DND-41 (cell line): Measurements from ENCODE around the gene FLT3LG.
"Not testable (repeated sequence)": the region's sequence is repeated elsewhere in the genome, so short reads cannot be mapped to it uniquely, and the experiment has no call there.

Experiments
- ATAC-seq: fragments of 200-7000 bp; cut with Tn5 transposase; 3 replicates; pipeline ENCODE4 v1.9.1; 2021; ENCODE audit warnings: low read depth; ENCODE audit not compliant: insufficient read depth
- DNase-seq: peaks from one replicate; pipeline ENCODE4 v3.0.0-alpha.2; 2020
- H2AFZ ChIP-seq: 2 replicates; pipeline ENCODE4 v1.6.0; 2012; ENCODE audit warnings: low read depth, low read length
- H3K27ac ChIP-seq: 2 replicates; pipeline ENCODE4 v1.5.1; 2012; ENCODE audit warnings: low read length, inconsistent platforms
- H3K27me3 ChIP-seq: fragments of 200-600 bp; sonication (generic); 2 replicates; pipeline ENCODE4 v1.6.0; 2012; ENCODE audit warnings: low read length, mild to moderate bottlenecking, inconsistent platforms; ENCODE audit not compliant: insufficient read depth, poor library complexity
- H3K36me3 ChIP-seq: 2 replicates; pipeline ENCODE4 v1.5.1; 2012; ENCODE audit warnings: low read length, inconsistent platforms; ENCODE audit not compliant: insufficient read depth
- H3K4me1 ChIP-seq: 2 replicates; pipeline ENCODE4 v1.5.1; 2012; ENCODE audit warnings: mild to moderate bottlenecking, low read length; ENCODE audit not compliant: insufficient read depth
- H3K4me2 ChIP-seq: 2 replicates; pipeline ENCODE4 v1.6.0; 2012; ENCODE audit warnings: mild to moderate bottlenecking, moderate library complexity, low read length, inconsistent platforms; ENCODE audit not compliant: insufficient read depth
- H3K4me3 ChIP-seq, 2 experiments: fragments of 200-600 bp in 1 of 2; shearing (Covaris generic) in 1 of 2; 2 replicates each; pipeline ENCODE4 v1.5.1; 2012 to 2016; ENCODE audit warnings: inconsistent platforms in 2 of 2, low read length in 2 of 2, mild to moderate bottlenecking in 2 of 2, low read depth in 1 of 2, moderate library complexity in 1 of 2
- H3K79me2 ChIP-seq: 2 replicates; pipeline ENCODE4 v1.6.0; 2012; ENCODE audit warnings: low read length, inconsistent platforms; ENCODE audit not compliant: insufficient read depth
- H3K9ac ChIP-seq: 2 replicates; pipeline ENCODE4 v1.6.0; 2012; ENCODE audit warnings: low read depth, mild to moderate bottlenecking, inconsistent platforms, low read length, moderate library complexity
- H3K9me3 ChIP-seq: 2 replicates; pipeline ENCODE4 v1.5.1; 2012; ENCODE audit warnings: low read length, moderate library complexity, mild to moderate bottlenecking, inconsistent platforms; ENCODE audit not compliant: insufficient read depth, severe bottlenecking
- H4K20me1 ChIP-seq: 2 replicates; pipeline ENCODE4 v1.6.0; 2012; ENCODE audit warnings: low read length; ENCODE audit not compliant: insufficient read depth
- EZH2 ChIP-seq: IDR thresholded peaks from 3 replicates; pipeline ENCODE4 v1.6.1; 2012; ENCODE audit warnings: borderline replicate concordance, low read depth, mild to moderate bottlenecking, moderate library complexity, low read length, inconsistent platforms; ENCODE audit not compliant: severe bottlenecking
- TF ChIP-seq, protein P1 (sequence below): IDR thresholded peaks from 2 replicates; pipeline ENCODE4 v1.5.1; 2012; ENCODE audit warnings: borderline replicate concordance, low read length, moderate library complexity, mild to moderate bottlenecking; ENCODE audit not compliant: poor library complexity, severe bottlenecking; ENCODE audit errors: extremely low read depth

Gene FLT3LG

DNA sequence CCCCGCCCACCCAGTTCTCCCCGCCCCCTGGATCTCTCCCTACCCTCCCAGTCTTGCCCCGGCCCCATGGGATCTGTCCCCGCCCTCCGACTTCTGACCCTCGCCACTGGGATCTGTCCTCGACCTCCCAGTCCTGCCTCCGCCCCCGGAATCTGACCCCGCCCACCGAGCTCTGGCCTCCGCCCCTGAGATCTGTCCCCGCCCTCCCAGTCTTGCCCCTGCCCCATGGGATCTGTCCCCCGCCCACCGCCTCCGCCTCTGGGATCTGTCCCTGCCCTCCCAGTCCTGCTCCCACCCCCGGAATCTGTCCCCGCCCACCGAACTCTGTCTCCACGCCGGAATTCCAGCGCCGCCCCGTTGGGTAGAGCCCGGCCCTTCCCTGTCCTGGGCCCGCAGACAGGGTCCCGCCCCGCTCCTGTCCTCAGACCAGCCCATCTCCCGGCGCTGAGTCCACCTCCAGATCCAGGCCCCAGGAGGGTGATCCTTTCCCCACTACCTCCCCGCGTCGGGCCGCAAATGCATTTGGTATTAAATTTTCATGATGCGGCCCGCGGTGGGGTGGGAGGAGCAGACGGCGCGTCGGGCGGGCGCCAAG, 31.1 kb upstream of the FLT3LG start:
- Histone ChIP-seq H3K36me3 (peaks cover 14% of the 10 kb centered on the region), H3K27ac (peak overlapping the region; percentile 78), H3K79me2 (no peaks in the 10 kb centered on the region), H3K4me2 (peak overlapping the region; percentile 92), H3K4me1 (peaks cover 16% of the 10 kb centered on the region), H3K27me3 (peaks cover 22% of the 10 kb centered on the region), H2AFZ (peak overlapping the region; percentile 89), H3K4me3 (peak overlapping the region; percentile 10 to 69; a peak in 2 of 4 replicates), H4K20me1 (peaks cover 14% of the 10 kb centered on the region), H3K9ac (peak overlapping the region; percentile 53), H3K9me3 (no peaks in the 10 kb centered on the region)
- DNase-seq (peak; percentile 37), ATAC-seq (no peak)
- TF ChIP-seq, protein P1, sequence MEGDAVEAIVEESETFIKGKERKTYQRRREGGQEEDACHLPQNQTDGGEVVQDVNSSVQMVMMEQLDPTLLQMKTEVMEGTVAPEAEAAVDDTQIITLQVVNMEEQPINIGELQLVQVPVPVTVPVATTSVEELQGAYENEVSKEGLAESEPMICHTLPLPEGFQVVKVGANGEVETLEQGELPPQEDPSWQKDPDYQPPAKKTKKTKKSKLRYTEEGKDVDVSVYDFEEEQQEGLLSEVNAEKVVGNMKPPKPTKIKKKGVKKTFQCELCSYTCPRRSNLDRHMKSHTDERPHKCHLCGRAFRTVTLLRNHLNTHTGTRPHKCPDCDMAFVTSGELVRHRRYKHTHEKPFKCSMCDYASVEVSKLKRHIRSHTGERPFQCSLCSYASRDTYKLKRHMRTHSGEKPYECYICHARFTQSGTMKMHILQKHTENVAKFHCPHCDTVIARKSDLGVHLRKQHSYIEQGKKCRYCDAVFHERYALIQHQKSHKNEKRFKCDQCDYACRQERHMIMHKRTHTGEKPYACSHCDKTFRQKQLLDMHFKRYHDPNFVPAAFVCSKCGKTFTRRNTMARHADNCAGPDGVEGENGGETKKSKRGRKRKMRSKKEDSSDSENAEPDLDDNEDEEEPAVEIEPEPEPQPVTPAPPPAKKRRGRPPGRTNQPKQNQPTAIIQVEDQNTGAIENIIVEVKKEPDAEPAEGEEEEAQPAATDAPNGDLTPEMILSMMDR: no peak
- no peak for TF ChIP-seq EZH2

DNA sequence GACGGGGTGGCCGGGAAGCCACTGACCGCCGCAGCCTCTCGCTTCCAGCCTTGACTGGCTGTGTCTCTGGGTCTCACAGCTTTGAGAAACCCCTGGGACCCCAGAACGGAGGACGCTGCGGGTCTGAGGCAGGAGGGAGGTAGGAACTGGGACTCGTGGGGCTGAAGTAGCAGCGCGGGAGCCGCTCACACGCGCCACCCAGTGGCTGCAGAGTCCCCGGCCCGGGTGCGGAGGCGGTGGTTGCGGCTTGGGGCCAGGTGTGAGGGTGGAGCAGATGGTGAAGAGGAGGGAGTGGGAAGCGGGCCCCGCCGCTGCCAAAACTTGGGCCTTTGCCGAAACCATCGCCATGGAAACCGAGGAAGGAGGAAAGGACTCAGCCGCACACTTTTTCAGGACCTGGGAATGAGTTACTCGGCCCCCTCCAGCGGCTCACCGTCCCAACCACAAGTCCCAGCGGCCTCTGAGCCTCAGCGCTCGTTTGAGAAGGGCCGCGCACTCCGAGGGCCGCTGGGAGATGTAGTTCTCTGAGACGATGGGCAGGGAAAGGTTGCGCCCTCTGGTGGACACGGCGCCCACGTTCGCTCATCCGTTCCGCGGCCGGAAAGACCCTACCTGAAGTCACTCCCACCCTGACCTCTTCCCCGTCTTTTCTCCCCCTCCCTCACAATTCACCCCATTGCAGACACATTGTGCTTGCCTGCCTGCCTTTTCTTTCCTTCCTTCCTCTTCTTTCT, 30.5 kb upstream of the FLT3LG start:
- no peak for TF ChIP-seq EZH2
- TF ChIP-seq, protein P1: peak; percentile 82
- H3K4me3 ChIP-seq: peak overlapping the region; percentile 10 to 69; a peak in 2 of 4 replicates
- peaks cover 21% of the 10 kb centered on the region for H3K36me3 ChIP-seq
- peaks cover 17% of the 10 kb centered on the region for H4K20me1 ChIP-seq
- peak overlapping the region; percentile 89 for H2AFZ ChIP-seq
- no peaks in the 10 kb centered on the region for H3K9me3 ChIP-seq
- no peaks in the 10 kb centered on the region for H3K79me2 ChIP-seq
- peak overlapping the region; percentile 78 for H3K27ac ChIP-seq
- DNase-seq: peak; percentile 94
- peaks cover 16% of the 10 kb centered on the region for H3K4me1 ChIP-seq
- H3K27me3 ChIP-seq: peaks cover 18% of the 10 kb centered on the region
- peak overlapping the region; percentile 92 for H3K4me2 ChIP-seq
- ATAC-seq: peak; percentile 94
- H3K9ac ChIP-seq: peak overlapping the region; percentile 53

DNA sequence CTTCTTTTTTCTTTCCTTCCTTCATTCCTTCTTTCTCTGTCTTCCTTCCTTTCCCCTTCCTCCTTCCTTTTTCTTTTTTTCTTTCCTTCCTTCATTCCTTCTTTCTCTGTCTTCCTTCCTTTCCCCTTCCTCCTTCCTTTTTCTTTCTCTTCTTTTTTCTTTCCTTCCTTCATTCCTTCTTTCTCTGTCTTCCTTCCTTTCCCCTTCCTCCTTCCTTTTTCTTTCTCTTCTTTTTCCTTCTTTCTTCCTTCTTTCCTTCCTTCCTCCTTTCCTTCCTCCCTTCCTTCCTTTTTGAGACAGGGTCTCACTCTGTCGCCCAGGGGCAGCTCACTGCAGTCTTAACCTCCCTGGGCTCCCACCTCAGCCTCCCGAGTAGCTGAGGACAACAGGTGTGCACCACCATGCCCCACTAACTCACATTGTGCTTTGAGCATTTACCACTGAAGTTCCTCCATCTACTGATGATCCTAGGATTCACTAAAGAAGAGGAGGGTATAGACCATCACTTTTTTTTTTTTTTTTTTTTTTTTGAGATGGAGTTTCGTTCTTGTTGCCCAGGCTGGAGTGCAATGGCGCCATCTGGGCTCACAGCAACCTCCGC, 29.8 kb upstream of the FLT3LG start:
- ATAC-seq, H3K79me2 ChIP-seq, H3K9ac ChIP-seq, H3K9me3 ChIP-seq, DNase-seq: not testable (repeated sequence)
- H3K27me3 ChIP-seq: peaks cover 11% of the 10 kb centered on the region
- H2AFZ ChIP-seq: peak overlapping the region; percentile 89
- peak overlapping the region in 1 of 2 experiments; percentile 69; a peak in 2 of 4 replicates for H3K4me3 ChIP-seq
- H4K20me1 ChIP-seq: peaks cover 19% of the 10 kb centered on the region
- H3K4me1 ChIP-seq: peaks cover 18% of the 10 kb centered on the region
- peak overlapping the region; percentile 38; the same call in 1 of the 2 replicates for H3K27ac ChIP-seq
- peak overlapping the region; percentile 92 for H3K4me2 ChIP-seq
- H3K36me3 ChIP-seq: peaks cover 27% of the 10 kb centered on the region

DNA sequence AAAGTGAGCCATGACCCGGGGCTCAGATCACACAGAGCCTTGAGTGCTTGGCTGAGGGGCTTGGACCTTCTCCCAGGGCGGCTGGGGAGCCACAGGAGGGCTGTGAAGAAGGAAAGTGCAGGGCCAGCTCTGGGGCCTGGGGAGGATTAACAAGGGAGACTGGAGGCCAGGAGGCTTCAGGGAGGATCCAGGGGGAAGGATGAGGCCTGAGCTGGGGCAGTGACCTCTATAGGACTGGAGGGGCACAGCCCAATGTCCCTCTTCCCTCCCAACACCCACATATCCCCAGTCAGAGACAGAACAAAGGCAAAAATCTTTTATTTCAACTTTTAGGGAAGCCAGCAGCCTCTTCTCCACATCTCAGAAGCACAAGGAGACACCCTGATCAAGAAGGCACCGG, 28.0 kb upstream of the FLT3LG start:
- Histone ChIP-seq H3K79me2 (peaks cover 20% of the 10 kb centered on the region), H3K9ac (no peak overlapping the region), H3K4me3 (no peak overlapping the region), H3K9me3 (no peaks in the 10 kb centered on the region), H2AFZ (no peak overlapping the region), H3K36me3 (peaks cover 41% of the 10 kb centered on the region), H4K20me1 (peaks cover 22% of the 10 kb centered on the region; the same call in 1 of the 2 replicates), H3K27me3 (peaks cover 6% of the 10 kb centered on the region), H3K27ac (no peak overlapping the region), H3K4me2 (no peak overlapping the region), H3K4me1 (peaks cover 31% of the 10 kb centered on the region)
- no peak for ATAC-seq
- TF ChIP-seq EZH2: no peak
- TF ChIP-seq, protein P1: no peak
- DNase-seq: no peak
